Measurements from ENCODE around the gene ZNF785.

The ZNF785 gene

DNA sequence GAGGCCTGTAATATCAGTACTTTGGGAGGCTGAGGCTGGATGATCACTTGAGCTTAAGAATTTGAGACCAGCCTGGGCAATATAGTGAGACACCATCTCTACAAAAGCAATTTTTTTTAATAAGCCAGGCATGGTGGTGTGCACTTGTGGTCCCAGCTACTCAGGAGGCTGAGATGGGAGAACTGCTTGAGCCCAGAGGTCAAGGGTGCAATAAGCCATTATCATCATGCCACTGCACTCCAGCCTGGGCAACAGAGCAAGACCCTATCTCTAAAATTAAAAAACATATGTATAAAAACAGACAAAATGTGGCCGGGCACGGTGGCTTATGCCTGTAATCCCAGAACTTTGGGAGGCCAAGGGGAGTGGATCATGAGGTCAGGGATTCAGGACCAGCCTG lies 3.2 kb upstream of the ZNF785 start:
- in situ Hi-C loops (cut with MboI; ENCODE audit: low pct_unique_long_range_greater_than_20kb, low sequenced_read_pairs, unreplicated experiment): no loop called here
- TF ChIP-seq, protein P1, sequence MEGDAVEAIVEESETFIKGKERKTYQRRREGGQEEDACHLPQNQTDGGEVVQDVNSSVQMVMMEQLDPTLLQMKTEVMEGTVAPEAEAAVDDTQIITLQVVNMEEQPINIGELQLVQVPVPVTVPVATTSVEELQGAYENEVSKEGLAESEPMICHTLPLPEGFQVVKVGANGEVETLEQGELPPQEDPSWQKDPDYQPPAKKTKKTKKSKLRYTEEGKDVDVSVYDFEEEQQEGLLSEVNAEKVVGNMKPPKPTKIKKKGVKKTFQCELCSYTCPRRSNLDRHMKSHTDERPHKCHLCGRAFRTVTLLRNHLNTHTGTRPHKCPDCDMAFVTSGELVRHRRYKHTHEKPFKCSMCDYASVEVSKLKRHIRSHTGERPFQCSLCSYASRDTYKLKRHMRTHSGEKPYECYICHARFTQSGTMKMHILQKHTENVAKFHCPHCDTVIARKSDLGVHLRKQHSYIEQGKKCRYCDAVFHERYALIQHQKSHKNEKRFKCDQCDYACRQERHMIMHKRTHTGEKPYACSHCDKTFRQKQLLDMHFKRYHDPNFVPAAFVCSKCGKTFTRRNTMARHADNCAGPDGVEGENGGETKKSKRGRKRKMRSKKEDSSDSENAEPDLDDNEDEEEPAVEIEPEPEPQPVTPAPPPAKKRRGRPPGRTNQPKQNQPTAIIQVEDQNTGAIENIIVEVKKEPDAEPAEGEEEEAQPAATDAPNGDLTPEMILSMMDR (IDR thresholded peaks at IDR 0.05; ENCODE audit: extremely low read depth, insufficient read depth, missing control alignments): no peak
- DNase-seq (ENCODE audit: low spot score): no peak

DNA sequence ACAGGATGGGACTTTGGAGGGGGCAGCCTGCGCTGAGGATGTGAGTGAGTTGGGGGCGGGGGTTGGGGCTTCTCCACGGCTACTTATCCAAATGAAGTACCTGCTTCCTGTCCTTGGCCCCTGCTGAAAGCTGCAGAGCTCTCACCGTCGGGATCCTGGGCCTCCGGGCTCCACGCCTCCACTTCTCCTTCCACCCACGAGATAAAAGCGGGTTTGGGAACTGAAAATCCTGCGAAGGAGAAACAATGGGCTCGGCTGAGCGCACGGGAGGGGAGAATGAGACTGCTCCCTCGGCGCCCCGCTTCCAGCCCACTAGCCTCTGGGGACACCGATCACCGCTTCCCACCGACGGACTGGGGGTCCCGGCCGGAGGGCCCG lies 486 bp downstream of the ZNF785 start:
- in situ Hi-C loops (cut with MboI; ENCODE audit: low pct_unique_long_range_greater_than_20kb, low sequenced_read_pairs, unreplicated experiment): no loop called here
- no peak for DNase-seq (ENCODE audit: low spot score)
- TF ChIP-seq, protein P1 (IDR thresholded peaks at IDR 0.05; ENCODE audit: extremely low read depth, insufficient read depth, missing control alignments): no peak

DNA sequence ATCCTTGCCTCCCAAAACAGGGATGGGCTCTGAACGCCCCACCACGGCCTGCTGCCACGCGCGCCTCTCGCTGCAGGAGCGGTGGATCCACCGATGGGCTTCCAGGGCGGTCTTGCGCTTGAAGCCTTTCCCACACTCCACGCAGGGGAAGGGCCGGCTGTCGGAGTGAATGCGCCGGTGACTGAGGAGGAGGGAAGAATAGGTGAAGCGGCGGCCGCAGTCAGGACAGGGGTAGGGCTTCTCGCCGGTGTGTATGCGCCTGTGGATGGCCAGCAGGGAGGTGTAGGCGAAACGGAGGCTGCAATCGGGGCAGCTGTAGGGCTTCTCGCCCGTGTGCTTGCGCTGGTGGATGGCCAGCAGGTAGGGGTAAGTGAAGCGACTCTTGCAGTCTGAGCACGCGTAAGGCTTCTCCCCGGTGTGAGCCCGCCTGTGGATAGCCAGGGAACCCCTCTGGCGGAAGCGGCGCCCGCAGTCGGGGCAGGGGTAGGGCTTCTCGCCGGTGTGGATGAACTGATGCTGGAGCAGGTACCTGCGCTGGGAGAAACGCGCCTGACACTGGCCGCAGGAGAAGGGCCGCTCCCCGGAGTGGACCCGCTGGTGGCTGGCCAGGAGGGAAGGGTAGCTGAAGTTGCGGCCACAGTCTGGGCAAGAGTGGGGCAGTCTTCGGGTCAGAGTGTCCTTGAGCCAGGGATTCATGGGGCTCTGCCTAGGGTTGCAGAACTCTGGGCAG lies 2.7 kb downstream of the ZNF785 start:
- in situ Hi-C loops (cut with MboI; ENCODE audit: low pct_unique_long_range_greater_than_20kb, low sequenced_read_pairs, unreplicated experiment): no loop called here
- no peak for DNase-seq (ENCODE audit: low spot score)
- TF ChIP-seq, protein P1 (IDR thresholded peaks at IDR 0.05; ENCODE audit: extremely low read depth, insufficient read depth, missing control alignments): no peak

DNA sequence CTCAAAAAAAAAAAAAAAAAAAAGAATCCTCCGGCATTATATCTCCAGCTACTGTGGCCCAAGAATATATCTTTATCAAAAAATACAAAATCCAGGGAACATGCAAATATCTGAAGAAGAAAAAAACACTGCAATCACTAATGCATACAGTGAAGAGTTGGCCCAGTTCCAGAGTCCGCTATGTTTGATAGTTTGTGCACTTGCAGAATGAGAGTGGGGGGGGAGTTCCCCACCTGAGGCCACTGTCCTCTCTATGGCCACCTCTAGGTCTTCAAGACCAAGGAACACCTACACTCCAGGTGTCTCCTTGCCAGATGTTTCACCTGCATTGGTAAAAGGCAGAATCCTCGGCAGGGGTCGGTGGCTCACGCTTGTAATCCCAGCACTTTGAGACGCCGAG lies 4.0 kb downstream of the ZNF785 start:
- DNase-seq (ENCODE audit: low spot score): no peak
- TF ChIP-seq, protein P1 (IDR thresholded peaks at IDR 0.05; ENCODE audit: extremely low read depth, insufficient read depth, missing control alignments): no peak
- in situ Hi-C loops (cut with MboI; ENCODE audit: low pct_unique_long_range_greater_than_20kb, low sequenced_read_pairs, unreplicated experiment): no loop called here

DNA sequence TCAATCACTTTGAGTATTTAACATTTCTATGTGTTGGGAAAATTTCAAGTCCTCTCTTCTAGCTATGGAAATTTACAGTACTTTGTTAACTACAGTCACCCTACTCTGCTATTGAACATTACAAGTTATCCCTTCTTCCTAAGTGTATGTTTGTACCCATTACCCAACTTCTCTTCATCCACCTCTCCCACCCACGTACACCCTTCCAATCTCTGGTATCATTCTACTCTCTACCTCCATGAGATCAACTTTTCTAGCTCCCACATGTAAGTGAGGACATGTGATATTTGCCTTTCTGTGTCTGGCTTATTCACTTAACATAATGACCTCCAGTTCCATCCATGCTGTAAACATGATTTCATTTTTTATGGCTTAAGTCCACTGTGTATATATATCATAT lies 10.8 kb downstream of the ZNF785 start:
- DNase-seq (ENCODE audit: low spot score): no peak
- TF ChIP-seq, protein P1 (IDR thresholded peaks at IDR 0.05; ENCODE audit: extremely low read depth, insufficient read depth, missing control alignments): no peak
- in situ Hi-C loops (cut with MboI; ENCODE audit: low pct_unique_long_range_greater_than_20kb, low sequenced_read_pairs, unreplicated experiment): no loop called here

DNA sequence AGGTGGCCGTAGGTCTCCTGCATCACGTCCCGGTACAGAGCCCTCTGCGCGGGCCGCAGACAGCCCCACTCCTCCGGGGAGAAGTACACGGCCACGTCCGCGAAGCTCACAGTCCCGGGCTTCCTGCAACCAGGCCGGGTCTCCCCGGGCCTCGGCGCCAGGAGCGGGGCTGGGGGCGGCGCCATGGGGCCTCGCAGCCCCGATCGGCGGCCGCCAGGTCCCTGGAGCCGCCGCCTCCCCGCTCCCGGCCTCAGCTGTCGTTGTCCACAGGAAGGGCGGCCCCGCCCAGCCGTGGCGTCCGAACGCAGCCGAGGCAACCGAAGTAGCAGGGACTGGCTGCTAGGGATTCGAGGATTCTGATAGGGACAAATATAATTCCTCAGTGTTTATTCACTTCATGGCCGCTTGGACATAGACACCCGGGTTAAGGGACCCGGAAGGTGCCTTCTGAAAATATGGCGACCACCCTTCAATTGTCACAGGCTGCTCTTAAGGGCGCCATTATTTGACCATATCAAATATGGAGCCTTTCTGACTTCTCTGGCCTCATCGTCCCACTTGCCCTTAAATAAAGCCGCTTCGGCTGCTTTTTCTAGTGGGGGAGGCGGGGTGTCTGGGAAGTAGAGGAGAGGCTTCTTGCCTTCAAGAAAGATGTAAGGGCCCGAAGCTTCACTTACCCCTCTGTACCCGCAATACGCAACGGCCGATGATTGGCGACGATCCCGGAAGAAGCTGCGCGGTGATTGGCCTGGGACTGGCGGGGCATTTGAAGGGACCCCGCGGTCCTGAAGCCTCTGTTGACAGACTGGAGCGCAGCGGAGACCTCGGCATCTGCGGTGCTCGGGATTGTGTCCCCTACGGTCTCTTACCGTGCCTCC lies 13.8 kb downstream of the ZNF785 start, which contains the start of gene ZNF688:
Gene ZNF688, minus strand, starts transcription at position 270 of the 878 bp plus-strand sequence. Its CDS starts 85 bp downstream, at position 185.
- in situ Hi-C loops (cut with MboI; ENCODE audit: low pct_unique_long_range_greater_than_20kb, low sequenced_read_pairs, unreplicated experiment): no loop called here
- TF ChIP-seq, protein P1 (IDR thresholded peaks at IDR 0.05; ENCODE audit: extremely low read depth, insufficient read depth, missing control alignments): no peak
- DNase-seq (ENCODE audit: low spot score): peak; percentile 96
